Measurements from ENCODE around the gene CX3CR1. TPM values are rescaled to one million over a fixed set of nuclear protein-coding genes. Genes with fewer than 3 reads are reported as not detected.

The CX3CR1 gene
- total and polyA plus RNA-seq, 10 of the 15 experiments (the other 5 are each of a cell fraction or from before 2014, with no cell fraction given): 0.05 to 0.53 (median 0.15) TPM

DNA sequence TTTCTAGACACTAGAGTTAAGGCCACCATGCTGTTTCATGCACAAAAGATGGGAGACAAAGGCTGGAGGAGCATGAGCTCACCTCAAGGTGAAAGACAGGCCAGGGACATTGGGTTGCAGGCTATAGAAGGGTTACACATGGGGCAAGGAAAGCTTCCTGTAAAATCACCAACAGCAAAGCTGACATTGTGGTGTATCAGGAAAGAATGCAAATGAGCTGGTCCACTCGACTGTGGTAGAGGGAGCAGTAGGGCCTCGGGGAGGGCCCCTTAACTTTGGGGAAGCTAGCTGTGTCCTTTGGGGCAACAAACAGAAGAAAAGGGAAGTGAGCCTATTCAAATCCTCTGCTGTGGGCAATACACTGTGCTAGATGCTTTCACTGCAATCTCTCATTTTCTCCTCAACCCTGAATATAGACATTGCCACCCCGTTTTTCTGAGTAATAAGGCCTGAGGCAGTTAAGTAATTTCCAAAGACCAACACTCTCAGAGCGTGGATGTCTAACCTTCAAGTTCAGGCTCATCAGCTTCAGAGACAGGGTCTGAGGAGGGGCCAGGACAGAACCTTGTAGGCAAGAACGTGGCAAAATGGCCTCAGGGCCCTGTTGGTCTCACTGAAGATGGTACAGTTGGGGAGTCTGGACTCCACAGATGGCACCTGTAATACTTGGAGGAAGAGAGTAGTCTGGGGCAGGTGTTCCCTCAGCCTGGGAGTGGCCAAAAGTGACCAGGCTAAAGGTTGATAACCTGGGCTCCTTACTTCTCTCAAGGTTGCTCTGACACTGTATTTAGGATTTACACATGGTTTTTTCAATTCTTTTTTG, 24.1 kb downstream of the CX3CR1 start (continued):
- TF ChIP-seq, protein P1, sequence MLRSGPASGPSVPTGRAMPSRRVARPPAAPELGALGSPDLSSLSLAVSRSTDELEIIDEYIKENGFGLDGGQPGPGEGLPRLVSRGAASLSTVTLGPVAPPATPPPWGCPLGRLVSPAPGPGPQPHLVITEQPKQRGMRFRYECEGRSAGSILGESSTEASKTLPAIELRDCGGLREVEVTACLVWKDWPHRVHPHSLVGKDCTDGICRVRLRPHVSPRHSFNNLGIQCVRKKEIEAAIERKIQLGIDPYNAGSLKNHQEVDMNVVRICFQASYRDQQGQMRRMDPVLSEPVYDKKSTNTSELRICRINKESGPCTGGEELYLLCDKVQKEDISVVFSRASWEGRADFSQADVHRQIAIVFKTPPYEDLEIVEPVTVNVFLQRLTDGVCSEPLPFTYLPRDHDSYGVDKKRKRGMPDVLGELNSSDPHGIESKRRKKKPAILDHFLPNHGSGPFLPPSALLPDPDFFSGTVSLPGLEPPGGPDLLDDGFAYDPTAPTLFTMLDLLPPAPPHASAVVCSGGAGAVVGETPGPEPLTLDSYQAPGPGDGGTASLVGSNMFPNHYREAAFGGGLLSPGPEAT (IDR thresholded peaks at IDR 0.05; ENCODE audit: low read depth): peak; percentile 91
- peak; percentile 95 for TF ChIP-seq EED (IDR thresholded peaks at IDR 0.05; ENCODE audit: low read depth)
- TF ChIP-seq SIN3A (IDR thresholded peaks at IDR 0.05; ENCODE audit: low read depth, low read length): no peak

GRCh38 chr3:39254806-39255449, 24.9 kb downstream of the CX3CR1 start:
- Histone ChIP-seq H3K9ac (ENCODE audit: control insufficient read depth, insufficient read depth, low read length) (no peak overlapping the region), H3K4me1 (ENCODE audit: control insufficient read depth, insufficient read depth, low read length) (peaks cover 31% of the 10 kb centered on the region), H3K79me2 (ENCODE audit: control insufficient read depth, insufficient read depth, low read length) (no peaks in the 10 kb centered on the region), H3K27me3 (replicated peaks in 1 of 2; ENCODE audit: control insufficient read depth in 2 of 2, insufficient read depth in 2 of 2, low read length in 1 of 2) (no peaks in the 10 kb centered on the region), H2AFZ (ENCODE audit: control insufficient read depth, low read depth, low read length) (peak overlapping the region; percentile 2; the same call in 1 of the 2 replicates), H4K20me1 (ENCODE audit: control insufficient read depth, insufficient read depth) (no peaks in the 10 kb centered on the region), H3K4me2 (ENCODE audit: control insufficient read depth, insufficient read depth) (peak overlapping the region; percentile 68), H3K9me3 (replicated peaks; ENCODE audit: control insufficient read depth, insufficient read depth, low read length) (no peaks in the 10 kb centered on the region), H3K27ac (ENCODE audit: control insufficient read depth, insufficient read depth) (peak overlapping the region; percentile 68), H3K4me3 (peak overlapping the region; percentile 31; the same call in 1 of the 2 replicates), H3K36me3 (ENCODE audit: control insufficient read depth in 2 of 2, insufficient read depth in 2 of 2, low read length in 1 of 2) (no peaks in the 10 kb centered on the region)
- BruUV-seq (replicated peaks): no TSS peak
- SMC1A ChIA-PET (ENCODE audit: uncharacterized antibody, unreplicated experiment): interaction anchor here (0.7 to 2.6 kb wide), 15 partner anchors 9 to 127 kb away, joined by 3 to 25 read pairs (median 4); no protein-coding TSS in a partner anchor
- DNase-seq (ENCODE audit: low read depth, low spot score) (no peak), FAIRE-seq (no peak), ATAC-seq (no peak; the same call in 2 of the 3 replicates)
- intact Hi-C loops (cut with micrococcal nuclease; ENCODE audit: unreplicated experiment) (loop anchor here (1.0 to 2.0 kb wide), 2 partner anchors 33 to 34 kb away; no protein-coding TSS in a partner anchor), in situ Hi-C loops (cut with MboI) (no loop called here)
- CTCF ChIA-PET: interaction anchor here (0.6 to 4.6 kb wide), 7 partner anchors 10 to 52 kb away, joined by 3 to 49 read pairs (median 5); no protein-coding TSS in a partner anchor
- RAD21 ChIA-PET (ENCODE audit: unreplicated experiment): interaction anchor here (0.7 to 1.8 kb wide), 17 partner anchors 9 to 255 kb away, joined by 3 to 19 read pairs (median 5); partner anchors contain the start of genes CX3CR1 and XIRP1
- WGBS (ENCODE audit: insufficient coverage, insufficient replicate concordance, low lambda C conversion rate, missing lambda C conversion rate): 24% methylated on average over 2 of the region's 2 CpGs
- POLR2A ChIA-PET: interaction anchor here (0.8 to 1.7 kb wide), 4 partner anchors 10 to 40 kb away, joined by 4 to 5 read pairs (median 5); no protein-coding TSS in a partner anchor
- TF ChIP-seq MEF2A (IDR thresholded peaks at IDR 0.05; ENCODE audit: insufficient read depth, low read depth, low read length) (peak; percentile 87), JUNB (IDR thresholded peaks at IDR 0.05) (peak; percentile 23; the same call in 1 of the 2 replicates)
- TF ChIP-seq, protein P2, sequence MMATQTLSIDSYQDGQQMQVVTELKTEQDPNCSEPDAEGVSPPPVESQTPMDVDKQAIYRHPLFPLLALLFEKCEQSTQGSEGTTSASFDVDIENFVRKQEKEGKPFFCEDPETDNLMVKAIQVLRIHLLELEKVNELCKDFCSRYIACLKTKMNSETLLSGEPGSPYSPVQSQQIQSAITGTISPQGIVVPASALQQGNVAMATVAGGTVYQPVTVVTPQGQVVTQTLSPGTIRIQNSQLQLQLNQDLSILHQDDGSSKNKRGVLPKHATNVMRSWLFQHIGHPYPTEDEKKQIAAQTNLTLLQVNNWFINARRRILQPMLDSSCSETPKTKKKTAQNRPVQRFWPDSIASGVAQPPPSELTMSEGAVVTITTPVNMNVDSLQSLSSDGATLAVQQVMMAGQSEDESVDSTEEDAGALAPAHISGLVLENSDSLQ (IDR thresholded peaks at IDR 0.05): no peak
